HepG2 (cell line): ENCODE results near the gene RAP1GAP2. TPM values are rescaled to one million over a fixed set of nuclear protein-coding genes. Genes with fewer than 3 reads are reported as not detected.

Source experiments
- CCDC6 ChIP-seq: sonication (generic); formaldehyde crosslinking; IDR thresholded peaks from 2 replicates; pipeline ENCODE4 v1.8.1; 2022; ENCODE audit warnings: mild to moderate bottlenecking, missing genetic modification reagents, moderate library complexity
- HCFC1 ChIP-seq: fragments of 150-350 bp; IDR thresholded peaks from 2 replicates; pipeline ENCODE4 v1.6.1; 2014; ENCODE audit warnings: low read depth, low read length
- IKZF1 ChIP-seq: fragments of 450-650 bp; IDR thresholded peaks from 2 replicates; pipeline ENCODE4 v1.7.1; 2016
- MAZ ChIP-seq, 2 experiments: sonication (generic) in 1 of 2; formaldehyde crosslinking in 1 of 2; IDR thresholded peaks; 2 replicates each; pipeline versions ENCODE4 v1.5.0 to v1.6.1; 2012 to 2020; ENCODE audit warnings: low read depth in 2 of 2, mild to moderate bottlenecking in 2 of 2, borderline replicate concordance in 1 of 2, improper control_type of control experiment in 1 of 2, low read length in 1 of 2, missing genetic modification reagents in 1 of 2, moderate library complexity in 1 of 2
- REPIN1 ChIP-seq: sonication (generic); formaldehyde crosslinking; IDR thresholded peaks from 2 replicates; pipeline ENCODE4 v1.8.0; 2022; ENCODE audit warnings: missing genetic modification reagents, low read depth, mild to moderate bottlenecking, borderline replicate concordance
- RXRB ChIP-seq: IDR thresholded peaks from 2 replicates; pipeline ENCODE4 v1.6.1; 2016; ENCODE audit warnings: borderline replicate concordance, missing genetic modification reagents, missing compliant biosample characterization
- TBL1XR1 ChIP-seq: fragments of 150-350 bp; IDR thresholded peaks from 2 replicates; pipeline ENCODE4 v1.6.1; 2014; ENCODE audit warnings: borderline replicate concordance, low read length; ENCODE audit not compliant: partially characterized antibody
- TEAD2 ChIP-seq: sonication (generic); formaldehyde crosslinking; IDR thresholded peaks from 2 replicates; pipeline ENCODE4 v1.9.0; 2021; ENCODE audit warnings: missing genetic modification reagents
- TMF1 ChIP-seq: sonication (generic); formaldehyde crosslinking; IDR thresholded peaks from 2 replicates; pipeline ENCODE4 v1.8.1; 2022; ENCODE audit warnings: low read depth, missing genetic modification reagents
- YEATS4 ChIP-seq: sonication (generic); formaldehyde crosslinking; IDR thresholded peaks from 2 replicates; pipeline ENCODE4 v1.4.0; 2020; ENCODE audit warnings: missing genetic modification reagents, borderline replicate concordance
- YY1 ChIP-seq: IDR thresholded peaks from 2 replicates; pipeline ENCODE4 v1.6.1; 2011; ENCODE audit warnings: low read length, low read depth, moderate library complexity, mild to moderate bottlenecking; ENCODE audit not compliant: insufficient read depth, insufficient replicate concordance
- ZMAT3 ChIP-seq: sonication (generic); formaldehyde crosslinking; conservative IDR thresholded peaks from 2 replicates; pipeline ENCODE4 v1.7.0; 2021; ENCODE audit warnings: missing genetic modification reagents
- ZNF264 ChIP-seq: sonication (generic); formaldehyde crosslinking; IDR thresholded peaks from 2 replicates; pipeline ENCODE4 v1.4.0; 2020; ENCODE audit warnings: missing genetic modification reagents
- ZNF672 ChIP-seq: sonication (generic); formaldehyde crosslinking; IDR thresholded peaks from 2 replicates; pipeline ENCODE4 v1.8.1; 2022; ENCODE audit warnings: missing genetic modification reagents
- ZNF746 ChIP-seq: sonication (generic); formaldehyde crosslinking; IDR thresholded peaks from 2 replicates; pipeline ENCODE4 v1.8.0; 2022; ENCODE audit warnings: mild to moderate bottlenecking, missing genetic modification reagents
- ZSCAN31 ChIP-seq: sonication (generic); formaldehyde crosslinking; IDR thresholded peaks from 2 replicates; pipeline ENCODE4 v1.5.0; 2020; ENCODE audit warnings: low read depth, mild to moderate bottlenecking, missing genetic modification reagents
- polyA plus RNA-seq, 8 experiments: library from polyadenylated mRNA; depleted of rRNA in 3 of 8; stranded (reverse) in 7 of 8; unstranded in 1 of 8; fragments of >200 nt; fragmentation: Illumina TruSeq in 4 of 8; extraction: Trizol in 4 of 8; gene quantifications; 2 replicates each; pipeline versions ENCODE4 v1.2.1 to v1.2.3, GENCODE V29; 2011 to 2016; ENCODE audit warnings: low read depth in 4 of 8, missing spikeins in 1 of 8, mixed read lengths in 1 of 8; ENCODE audit not compliant: insufficient read depth in 1 of 8
- total RNA-seq, 5 experiments: library from RNA; depleted of rRNA; stranded (reverse); fragments of >200 nt; fragmentation: Illumina TruSeq; extraction: Trizol; gene quantifications; 2 replicates each; pipeline ENCODE4 v1.2.3, GENCODE V29; 2016; ENCODE audit warnings: low read depth in 1 of 5
- TF ChIP-seq, protein P1 (sequence below): IDR thresholded peaks from 2 replicates; pipeline ENCODE4 v1.6.1; 2016; ENCODE audit warnings: low read depth, missing genetic modification reagents, missing compliant biosample characterization
- TF ChIP-seq, protein P2 (sequence below): sonication (generic); formaldehyde crosslinking; IDR thresholded peaks from 2 replicates; pipeline ENCODE4 v1.8.1; 2023; ENCODE audit warnings: mild to moderate bottlenecking, missing genetic modification reagents
- TF ChIP-seq, protein P3 (sequence below): sonication (generic); formaldehyde crosslinking; IDR thresholded peaks from 2 replicates; pipeline ENCODE4 v1.8.1; 2023; ENCODE audit warnings: mild to moderate bottlenecking, missing genetic modification reagents

The RAP1GAP2 gene
- total and polyA plus RNA-seq, 2 of the 13 experiments (the other 11 are each of a cell fraction or from before 2014, with no cell fraction given), result 10.9 to 12.0 TPM

DNA sequence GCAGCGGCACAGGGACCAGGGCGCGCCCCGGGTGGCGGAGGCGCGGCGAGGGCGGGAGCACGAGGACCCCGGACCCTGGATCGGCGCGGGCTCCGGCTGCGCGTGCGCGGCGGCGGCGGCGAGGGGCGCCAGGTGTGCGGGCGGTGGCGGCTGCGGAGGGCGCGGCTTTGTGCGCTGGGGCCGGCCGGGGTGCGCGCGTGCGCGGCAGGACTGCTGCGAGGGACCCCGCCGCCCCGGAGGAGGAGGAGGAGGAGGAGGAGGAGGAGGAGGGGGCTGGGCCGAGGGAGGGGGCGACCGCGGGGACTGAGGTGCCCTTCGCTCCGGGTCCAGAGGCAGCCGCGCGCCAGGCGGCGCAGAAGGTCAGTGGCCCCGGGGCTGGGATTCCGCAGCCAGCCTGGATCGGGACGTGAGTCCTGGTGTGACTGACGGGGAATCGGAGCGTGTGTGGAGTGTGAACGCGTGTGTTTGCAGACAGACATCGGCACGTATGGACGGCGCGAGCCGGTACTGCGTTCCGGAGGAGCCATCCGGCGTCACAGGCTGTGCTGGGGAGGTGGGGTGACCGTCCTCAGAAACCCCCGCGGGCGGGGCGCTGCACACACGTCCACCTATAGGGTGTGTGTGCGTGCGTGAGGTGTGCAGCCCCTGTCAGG is 19.5 kb upstream of the RAP1GAP2 start (continued):
- TF ChIP-seq, protein P1, sequence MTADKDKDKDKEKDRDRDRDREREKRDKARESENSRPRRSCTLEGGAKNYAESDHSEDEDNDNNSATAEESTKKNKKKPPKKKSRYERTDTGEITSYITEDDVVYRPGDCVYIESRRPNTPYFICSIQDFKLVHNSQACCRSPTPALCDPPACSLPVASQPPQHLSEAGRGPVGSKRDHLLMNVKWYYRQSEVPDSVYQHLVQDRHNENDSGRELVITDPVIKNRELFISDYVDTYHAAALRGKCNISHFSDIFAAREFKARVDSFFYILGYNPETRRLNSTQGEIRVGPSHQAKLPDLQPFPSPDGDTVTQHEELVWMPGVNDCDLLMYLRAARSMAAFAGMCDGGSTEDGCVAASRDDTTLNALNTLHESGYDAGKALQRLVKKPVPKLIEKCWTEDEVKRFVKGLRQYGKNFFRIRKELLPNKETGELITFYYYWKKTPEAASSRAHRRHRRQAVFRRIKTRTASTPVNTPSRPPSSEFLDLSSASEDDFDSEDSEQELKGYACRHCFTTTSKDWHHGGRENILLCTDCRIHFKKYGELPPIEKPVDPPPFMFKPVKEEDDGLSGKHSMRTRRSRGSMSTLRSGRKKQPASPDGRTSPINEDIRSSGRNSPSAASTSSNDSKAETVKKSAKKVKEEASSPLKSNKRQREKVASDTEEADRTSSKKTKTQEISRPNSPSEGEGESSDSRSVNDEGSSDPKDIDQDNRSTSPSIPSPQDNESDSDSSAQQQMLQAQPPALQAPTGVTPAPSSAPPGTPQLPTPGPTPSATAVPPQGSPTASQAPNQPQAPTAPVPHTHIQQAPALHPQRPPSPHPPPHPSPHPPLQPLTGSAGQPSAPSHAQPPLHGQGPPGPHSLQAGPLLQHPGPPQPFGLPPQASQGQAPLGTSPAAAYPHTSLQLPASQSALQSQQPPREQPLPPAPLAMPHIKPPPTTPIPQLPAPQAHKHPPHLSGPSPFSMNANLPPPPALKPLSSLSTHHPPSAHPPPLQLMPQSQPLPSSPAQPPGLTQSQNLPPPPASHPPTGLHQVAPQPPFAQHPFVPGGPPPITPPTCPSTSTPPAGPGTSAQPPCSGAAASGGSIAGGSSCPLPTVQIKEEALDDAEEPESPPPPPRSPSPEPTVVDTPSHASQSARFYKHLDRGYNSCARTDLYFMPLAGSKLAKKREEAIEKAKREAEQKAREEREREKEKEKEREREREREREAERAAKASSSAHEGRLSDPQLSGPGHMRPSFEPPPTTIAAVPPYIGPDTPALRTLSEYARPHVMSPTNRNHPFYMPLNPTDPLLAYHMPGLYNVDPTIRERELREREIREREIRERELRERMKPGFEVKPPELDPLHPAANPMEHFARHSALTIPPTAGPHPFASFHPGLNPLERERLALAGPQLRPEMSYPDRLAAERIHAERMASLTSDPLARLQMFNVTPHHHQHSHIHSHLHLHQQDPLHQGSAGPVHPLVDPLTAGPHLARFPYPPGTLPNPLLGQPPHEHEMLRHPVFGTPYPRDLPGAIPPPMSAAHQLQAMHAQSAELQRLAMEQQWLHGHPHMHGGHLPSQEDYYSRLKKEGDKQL (CRISPR knock-in tag), result no peak
- TF ChIP-seq TBL1XR1, result no peak
- peak; percentile 27; the same call in 1 of the 2 replicates for TF ChIP-seq ZSCAN31
- TF ChIP-seq YEATS4, result 0 out of 2 replicates have a peak, but pooled peaks have one; percentile 35
- TF ChIP-seq, protein P2, sequence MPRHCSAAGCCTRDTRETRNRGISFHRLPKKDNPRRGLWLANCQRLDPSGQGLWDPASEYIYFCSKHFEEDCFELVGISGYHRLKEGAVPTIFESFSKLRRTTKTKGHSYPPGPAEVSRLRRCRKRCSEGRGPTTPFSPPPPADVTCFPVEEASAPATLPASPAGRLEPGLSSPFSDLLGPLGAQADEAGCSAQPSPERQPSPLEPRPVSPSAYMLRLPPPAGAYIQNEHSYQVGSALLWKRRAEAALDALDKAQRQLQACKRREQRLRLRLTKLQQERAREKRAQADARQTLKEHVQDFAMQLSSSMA (CRISPR knock-in tag), result no peak
- peak; percentile 36; the same call in 1 of the 2 replicates for TF ChIP-seq ZNF264 (CRISPR knock-in tag)
- peak; percentile 66; the same call in 1 of the 2 replicates for TF ChIP-seq REPIN1 (CRISPR knock-in tag)
- TF ChIP-seq IKZF1, result no peak
- 0 out of 2 replicates have a peak, but pooled peaks have one; percentile 47 for TF ChIP-seq ZNF672 (CRISPR knock-in tag)
- TF ChIP-seq CCDC6 (CRISPR knock-in tag), result 0 out of 2 replicates have a peak, but pooled peaks have one; percentile 42
- TF ChIP-seq RXRB (CRISPR knock-in tag), result peak; percentile 44; the same call in 1 of the 2 replicates
- no peak for TF ChIP-seq MAZ (IDR thresholded peaks at IDR 0.05; ENCODE audit: borderline replicate concordance, low read depth, low read length)
- no peak; the same call in 1 of the 2 replicates for TF ChIP-seq MAZ (CRISPR knock-in tag; IDR thresholded peaks at IDR 0.05; ENCODE audit: low read depth)
- TF ChIP-seq ZNF746 (CRISPR knock-in tag), result no peak
- TF ChIP-seq TMF1 (CRISPR knock-in tag), result peak; percentile 69
- TF ChIP-seq HCFC1, result no peak
- TF ChIP-seq YY1, result peak; percentile 24
- no peak for TF ChIP-seq TEAD2
- 0 out of 2 replicates have a peak, but pooled peaks have one; percentile 26 for TF ChIP-seq ZMAT3
- TF ChIP-seq, protein P3, sequence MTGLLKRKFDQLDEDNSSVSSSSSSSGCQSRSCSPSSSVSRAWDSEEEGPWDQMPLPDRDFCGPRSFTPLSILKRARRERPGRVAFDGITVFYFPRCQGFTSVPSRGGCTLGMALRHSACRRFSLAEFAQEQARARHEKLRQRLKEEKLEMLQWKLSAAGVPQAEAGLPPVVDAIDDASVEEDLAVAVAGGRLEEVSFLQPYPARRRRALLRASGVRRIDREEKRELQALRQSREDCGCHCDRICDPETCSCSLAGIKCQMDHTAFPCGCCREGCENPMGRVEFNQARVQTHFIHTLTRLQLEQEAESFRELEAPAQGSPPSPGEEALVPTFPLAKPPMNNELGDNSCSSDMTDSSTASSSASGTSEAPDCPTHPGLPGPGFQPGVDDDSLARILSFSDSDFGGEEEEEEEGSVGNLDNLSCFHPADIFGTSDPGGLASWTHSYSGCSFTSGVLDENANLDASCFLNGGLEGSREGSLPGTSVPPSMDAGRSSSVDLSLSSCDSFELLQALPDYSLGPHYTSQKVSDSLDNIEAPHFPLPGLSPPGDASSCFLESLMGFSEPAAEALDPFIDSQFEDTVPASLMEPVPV (CRISPR knock-in tag), result peak; percentile 39; the same call in 1 of the 2 replicates
